LNCaP clone FGC (cell line): Measurements from ENCODE around the gene PALM.

ENCODE experiments used
- DNase-seq: peaks from one replicate; pipeline ENCODE4 v3.0.0-alpha.2; 2011; ENCODE audit warnings: low read depth
- H3K4me3 ChIP-seq: 2 replicates; pipeline ENCODE4 v1.5.1; 2011; ENCODE audit warnings: mild to moderate bottlenecking, low read depth, low read length, control low read depth
- TF ChIP-seq, protein P1 (sequence below): IDR thresholded peaks from 2 replicates; pipeline ENCODE4 v1.5.1; 2012; ENCODE audit warnings: mild to moderate bottlenecking; ENCODE audit not compliant: control insufficient read depth, insufficient read depth; ENCODE audit errors: extremely low read depth

Gene PALM

GRCh38 chr19:752652-753517 lies 44.1 kb downstream of the PALM start:
- TF ChIP-seq, protein P1, sequence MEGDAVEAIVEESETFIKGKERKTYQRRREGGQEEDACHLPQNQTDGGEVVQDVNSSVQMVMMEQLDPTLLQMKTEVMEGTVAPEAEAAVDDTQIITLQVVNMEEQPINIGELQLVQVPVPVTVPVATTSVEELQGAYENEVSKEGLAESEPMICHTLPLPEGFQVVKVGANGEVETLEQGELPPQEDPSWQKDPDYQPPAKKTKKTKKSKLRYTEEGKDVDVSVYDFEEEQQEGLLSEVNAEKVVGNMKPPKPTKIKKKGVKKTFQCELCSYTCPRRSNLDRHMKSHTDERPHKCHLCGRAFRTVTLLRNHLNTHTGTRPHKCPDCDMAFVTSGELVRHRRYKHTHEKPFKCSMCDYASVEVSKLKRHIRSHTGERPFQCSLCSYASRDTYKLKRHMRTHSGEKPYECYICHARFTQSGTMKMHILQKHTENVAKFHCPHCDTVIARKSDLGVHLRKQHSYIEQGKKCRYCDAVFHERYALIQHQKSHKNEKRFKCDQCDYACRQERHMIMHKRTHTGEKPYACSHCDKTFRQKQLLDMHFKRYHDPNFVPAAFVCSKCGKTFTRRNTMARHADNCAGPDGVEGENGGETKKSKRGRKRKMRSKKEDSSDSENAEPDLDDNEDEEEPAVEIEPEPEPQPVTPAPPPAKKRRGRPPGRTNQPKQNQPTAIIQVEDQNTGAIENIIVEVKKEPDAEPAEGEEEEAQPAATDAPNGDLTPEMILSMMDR: no peak
- no peak for DNase-seq
- H3K4me3 ChIP-seq: no peak overlapping the region

DNA sequence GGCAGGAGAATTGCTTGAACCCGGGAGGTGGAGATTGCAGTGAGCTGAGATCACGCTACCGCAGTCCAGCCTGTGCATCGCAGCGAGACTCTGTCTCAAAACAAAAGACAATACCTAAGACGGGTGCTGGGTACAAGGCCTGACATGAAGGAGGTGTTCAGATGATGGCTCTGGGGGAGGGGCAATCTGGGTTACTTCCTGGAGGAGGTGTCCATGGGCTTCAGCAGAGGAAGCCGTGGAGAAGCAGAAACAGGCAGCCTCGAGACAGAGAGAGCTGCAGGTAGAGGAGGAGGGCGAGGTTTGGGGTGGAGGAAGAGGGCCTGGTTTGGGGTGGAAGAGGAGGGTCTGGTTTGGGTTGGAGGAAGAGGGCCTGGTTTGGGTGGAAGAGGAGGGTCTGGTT lies 45.8 kb downstream of the PALM start:
- no peak for DNase-seq
- no peak overlapping the region for H3K4me3 ChIP-seq
- TF ChIP-seq, protein P1: no peak

GRCh38 chr19:755063-755462 lies 46.3 kb downstream of the PALM start:
- no peak for DNase-seq
- TF ChIP-seq, protein P1: no peak
- no peak overlapping the region for H3K4me3 ChIP-seq

- no peak overlapping the region for H3K4me3 ChIP-seq
- TF ChIP-seq, protein P1: no peak
- no peak for DNase-seq
Measured at GRCh38 chr19:756236-756635, 47.5 kb downstream of the PALM start.

GRCh38 chr19:756821-757688 lies 48.3 kb downstream of the PALM start:
- TF ChIP-seq, protein P1: no peak
- no peak for DNase-seq
- H3K4me3 ChIP-seq: no peak overlapping the region

DNA sequence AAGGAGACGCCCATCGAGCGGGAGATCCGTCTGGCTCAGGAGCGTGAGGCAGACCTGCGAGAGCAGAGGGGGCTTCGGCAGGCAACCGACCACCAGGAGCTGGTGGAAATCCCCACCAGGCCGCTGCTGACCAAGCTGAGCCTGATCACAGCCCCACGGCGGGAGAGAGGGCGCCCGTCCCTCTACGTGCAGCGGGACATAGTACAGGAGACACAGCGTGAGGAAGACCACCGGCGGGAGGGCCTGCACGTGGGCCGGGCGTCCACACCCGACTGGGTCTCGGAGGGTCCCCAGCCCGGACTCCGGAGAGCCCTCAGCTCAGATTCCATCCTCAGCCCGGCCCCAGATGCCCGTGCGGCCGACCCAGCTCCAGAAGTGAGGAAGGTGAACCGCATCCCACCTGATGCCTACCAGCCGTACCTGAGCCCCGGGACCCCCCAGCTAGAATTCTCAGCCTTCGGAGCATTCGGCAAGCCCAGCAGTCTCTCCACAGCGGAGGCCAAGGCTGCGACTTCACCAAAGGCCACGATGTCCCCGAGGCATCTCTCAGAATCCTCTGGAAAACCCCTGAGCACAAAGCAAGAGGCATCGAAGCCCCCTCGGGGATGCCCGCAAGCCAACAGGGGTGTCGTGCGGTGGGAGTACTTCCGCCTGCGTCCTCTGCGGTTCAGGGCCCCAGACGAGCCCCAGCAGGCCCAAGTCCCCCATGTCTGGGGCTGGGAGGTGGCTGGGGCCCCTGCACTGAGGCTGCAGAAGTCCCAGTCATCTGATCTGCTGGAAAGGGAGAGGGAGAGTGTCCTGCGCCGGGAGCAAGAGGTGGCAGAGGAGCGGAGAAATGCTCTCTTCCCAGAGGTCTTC lies 49.3 kb downstream of the PALM start:
- DNase-seq: no peak
- no peak overlapping the region for H3K4me3 ChIP-seq
- TF ChIP-seq, protein P1: no peak
